ENCODE results near the gene ITGA3.

DNA sequence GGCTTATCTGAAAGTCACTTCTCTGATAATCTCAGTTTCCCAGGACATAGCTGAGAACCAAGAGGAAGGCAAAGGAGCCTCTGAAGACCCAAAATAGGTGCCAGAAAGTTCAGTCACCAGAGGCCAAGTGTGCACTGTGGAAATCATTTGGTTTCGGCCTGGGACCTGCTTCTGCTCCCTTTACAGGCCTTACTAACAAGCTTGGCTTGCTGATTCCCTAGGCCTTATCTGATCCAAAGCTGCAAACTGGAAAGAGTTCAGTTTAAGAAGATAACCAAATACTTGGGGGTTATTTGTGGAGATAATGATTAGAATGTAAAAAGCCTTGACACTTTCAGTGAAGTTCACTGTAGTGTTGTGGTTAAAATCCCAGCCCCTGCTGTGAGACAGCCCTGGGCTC, 17.0 kb downstream of the ITGA3 start:
- TF ChIP-seq, protein P1, sequence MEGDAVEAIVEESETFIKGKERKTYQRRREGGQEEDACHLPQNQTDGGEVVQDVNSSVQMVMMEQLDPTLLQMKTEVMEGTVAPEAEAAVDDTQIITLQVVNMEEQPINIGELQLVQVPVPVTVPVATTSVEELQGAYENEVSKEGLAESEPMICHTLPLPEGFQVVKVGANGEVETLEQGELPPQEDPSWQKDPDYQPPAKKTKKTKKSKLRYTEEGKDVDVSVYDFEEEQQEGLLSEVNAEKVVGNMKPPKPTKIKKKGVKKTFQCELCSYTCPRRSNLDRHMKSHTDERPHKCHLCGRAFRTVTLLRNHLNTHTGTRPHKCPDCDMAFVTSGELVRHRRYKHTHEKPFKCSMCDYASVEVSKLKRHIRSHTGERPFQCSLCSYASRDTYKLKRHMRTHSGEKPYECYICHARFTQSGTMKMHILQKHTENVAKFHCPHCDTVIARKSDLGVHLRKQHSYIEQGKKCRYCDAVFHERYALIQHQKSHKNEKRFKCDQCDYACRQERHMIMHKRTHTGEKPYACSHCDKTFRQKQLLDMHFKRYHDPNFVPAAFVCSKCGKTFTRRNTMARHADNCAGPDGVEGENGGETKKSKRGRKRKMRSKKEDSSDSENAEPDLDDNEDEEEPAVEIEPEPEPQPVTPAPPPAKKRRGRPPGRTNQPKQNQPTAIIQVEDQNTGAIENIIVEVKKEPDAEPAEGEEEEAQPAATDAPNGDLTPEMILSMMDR (IDR thresholded peaks at IDR 0.05; ENCODE audit: poor library complexity): no peak
- no peak for TF ChIP-seq EZH2phosphoT487 (IDR thresholded peaks at IDR 0.05; ENCODE audit: low read depth, severe bottlenecking, unreplicated experiment)

All from hepatocyte (in vitro differentiated cells).